Omental fat pad (tissue), 4 donors: ENCODE data around the gene PLCB1. TPM values are rescaled to one million over a fixed set of nuclear protein-coding genes. Genes with fewer than 3 reads are reported as not detected.

Source experiments
- ATAC-seq: fragments of 150-250 bp; one replicate; pipeline ENCODE4 v1.9.1; 2016; ENCODE audit warnings: mild to moderate bottlenecking, moderate library complexity; ENCODE audit not compliant: low FRiP score
- DNase-seq: peaks from one replicate; pipeline ENCODE4 v3.0.0-alpha.2; 2019; ENCODE audit warnings: low spot score
- CTCF ChIP-seq, 3 donors: fragments of 450-650 bp; IDR thresholded peaks; one replicate each; pipeline ENCODE4 v1.5.1; 2016 to 2017; ENCODE audit warnings: antibody characterized with exemption in 3 of 3, mild to moderate bottlenecking in 3 of 3, moderate library complexity in 2 of 3
- total RNA-seq, 4 donors: library from RNA; depleted of rRNA; stranded (reverse); fragments of >200 nt; gene quantifications; one replicate each; pipeline ENCODE4 v1.1.0, GENCODE V29; 2016

PLCB1 gene
- total RNA-seq, 4 donors from 2014 or later: 22.4 to 60.5 (median 36.4) TPM

- no peak for DNase-seq
- no peak for TF ChIP-seq CTCF (IDR thresholded peaks at IDR 0.05)
- no peak for ATAC-seq
Observed at GRCh38 chr20:8366303-8366923, 234.3 kb downstream of the PLCB1 start.

- no peak for TF ChIP-seq CTCF (IDR thresholded peaks at IDR 0.05)
- DNase-seq (no peak), ATAC-seq (no peak)
Observed at GRCh38 chr20:8367689-8368088, 235.6 kb downstream of the PLCB1 start.

GRCh38 chr20:8368670-8369069 lies 236.6 kb downstream of the PLCB1 start:
- ATAC-seq (no peak), DNase-seq (no peak)
- no peak for TF ChIP-seq CTCF (IDR thresholded peaks at IDR 0.05)

DNA sequence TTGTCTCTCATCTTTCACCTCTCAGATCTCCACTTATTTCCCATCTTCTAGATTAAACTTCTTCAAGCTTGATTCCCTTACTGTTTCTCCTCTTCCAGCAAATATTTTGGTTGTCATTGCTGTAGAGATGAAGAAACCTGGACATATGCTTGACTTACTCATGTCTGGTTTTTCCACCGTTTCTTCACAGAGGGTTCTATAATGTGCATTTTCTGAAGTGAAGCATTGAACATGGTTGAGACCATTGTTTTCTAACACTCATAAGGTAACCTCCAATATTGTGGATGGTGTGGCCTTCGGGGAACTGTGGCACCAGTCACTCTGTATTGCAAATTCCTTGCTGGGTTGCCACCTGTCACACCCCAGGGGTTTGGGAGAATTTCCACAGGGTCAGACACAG lies 237.2 kb downstream of the PLCB1 start:
- DNase-seq: no peak
- ATAC-seq: no peak
- TF ChIP-seq CTCF (IDR thresholded peaks at IDR 0.05): no peak

- no peak for DNase-seq
- ATAC-seq: no peak
- no peak for TF ChIP-seq CTCF (IDR thresholded peaks at IDR 0.05)
Observed at GRCh38 chr20:8370774-8371173, 238.7 kb downstream of the PLCB1 start.

- ATAC-seq: no peak
- DNase-seq: no peak
- TF ChIP-seq CTCF (IDR thresholded peaks at IDR 0.05): no peak
Observed at GRCh38 chr20:8372824-8373380, 240.8 kb downstream of the PLCB1 start.

DNA sequence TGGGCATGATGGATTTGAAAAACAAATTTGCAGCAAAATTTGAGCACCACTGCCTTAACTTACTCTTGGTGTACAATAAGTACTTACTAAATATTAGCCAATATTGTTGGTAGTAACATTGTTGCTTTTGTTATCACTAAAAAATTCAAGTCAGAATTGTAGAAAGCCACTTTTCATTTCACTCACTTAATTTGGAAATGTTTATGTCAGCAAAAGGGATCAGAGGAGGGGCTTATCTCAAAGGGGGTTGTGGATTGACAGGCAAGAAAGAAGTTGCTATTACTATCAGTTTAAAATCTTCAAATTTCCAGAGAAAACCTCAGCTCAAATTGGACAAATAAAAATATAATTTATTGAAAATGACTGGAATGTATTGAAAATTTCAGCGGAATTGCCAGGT lies 241.5 kb downstream of the PLCB1 start:
- no peak for TF ChIP-seq CTCF (IDR thresholded peaks at IDR 0.05)
- DNase-seq (no peak), ATAC-seq (no peak)
